Mesodermal cell (in vitro differentiated cells): ENCODE measurements around the gene RAB5A.
"Not testable (repeated sequence)": the region's sequence is repeated elsewhere in the genome, so short reads cannot be mapped to it uniquely, and the experiment has no call there.

Source experiments
- H3K27ac ChIP-seq: 2 replicates; pipeline ENCODE4 v1.7.0; 2013; ENCODE audit warnings: mild to moderate bottlenecking, low read depth, low read length, moderate library complexity; ENCODE audit not compliant: severe bottlenecking
- H3K36me3 ChIP-seq: 2 replicates; pipeline ENCODE4 v1.7.1; 2013; ENCODE audit warnings: mild to moderate bottlenecking, low read length, moderate library complexity; ENCODE audit not compliant: control insufficient read depth, insufficient read depth
- H3K4me1 ChIP-seq: one replicate; pipeline ENCODE4 v1.7.1; 2013; ENCODE audit warnings: mild to moderate bottlenecking, low read length; ENCODE audit not compliant: insufficient read depth, control insufficient read depth, poor library complexity, severe bottlenecking
- H3K4me3 ChIP-seq: 2 replicates; pipeline ENCODE4 v1.7.0; 2013; ENCODE audit warnings: low read length, control low read depth, mild to moderate bottlenecking; ENCODE audit not compliant: insufficient read depth, poor library complexity, severe bottlenecking; ENCODE audit errors: extremely low read depth
- H3K9me3 ChIP-seq: 2 replicates; pipeline ENCODE4 v1.7.1; 2013; ENCODE audit warnings: mild to moderate bottlenecking, low read length, moderate library complexity; ENCODE audit not compliant: control insufficient read depth
- WGBS, 2 experiments: methylation state at CpG; one replicate each; pipeline ENCODE4 v1.1.5; 2013; ENCODE audit warnings: missing lambda C conversion rate in 2 of 2; ENCODE audit not compliant: insufficient coverage in 2 of 2; 5-methylcytosine and 5-hydroxymethylcytosine counted together

The RAB5A gene

GRCh38 chr3:19988904-19989303, 42.0 kb downstream of the RAB5A start:
- H3K9me3 ChIP-seq, H3K4me3 ChIP-seq, H3K4me1 ChIP-seq, H3K27ac ChIP-seq: not testable (repeated sequence)
- 96% methylated on average over 7 to 8 of the region's 8 CpGs for WGBS, 2 experiments
- H3K36me3 ChIP-seq = peaks cover 18% of the 10 kb centered on the region

DNA sequence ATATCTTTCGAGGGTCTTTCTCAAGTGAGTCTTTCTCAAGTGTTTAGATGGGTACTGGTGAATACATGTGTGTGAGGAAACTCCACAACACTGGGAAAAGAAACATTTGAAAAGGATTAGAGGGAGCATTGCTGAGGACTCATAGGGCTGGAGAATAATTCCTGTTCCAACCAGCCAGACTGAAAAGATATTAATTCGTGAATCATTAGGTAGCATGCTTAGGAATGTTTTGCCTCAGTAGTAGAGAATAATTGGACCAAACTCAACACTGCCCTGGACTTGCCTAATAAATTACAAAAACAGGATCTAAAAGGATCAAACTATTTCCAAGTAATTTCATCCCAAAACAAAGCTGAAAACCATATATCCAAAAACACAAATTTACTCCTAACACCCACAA, 47.9 kb downstream of the RAB5A start:
- 89 to 93% methylated on average over 1 of the region's 2 CpGs for WGBS, 2 experiments
- no peaks in the 10 kb centered on the region for H3K36me3 ChIP-seq
- no peak overlapping the region for H3K4me3 ChIP-seq
- no peaks in the 10 kb centered on the region for H3K4me1 ChIP-seq
- H3K27ac ChIP-seq = no peak overlapping the region
- H3K9me3 ChIP-seq = no peaks in the 10 kb centered on the region

DNA sequence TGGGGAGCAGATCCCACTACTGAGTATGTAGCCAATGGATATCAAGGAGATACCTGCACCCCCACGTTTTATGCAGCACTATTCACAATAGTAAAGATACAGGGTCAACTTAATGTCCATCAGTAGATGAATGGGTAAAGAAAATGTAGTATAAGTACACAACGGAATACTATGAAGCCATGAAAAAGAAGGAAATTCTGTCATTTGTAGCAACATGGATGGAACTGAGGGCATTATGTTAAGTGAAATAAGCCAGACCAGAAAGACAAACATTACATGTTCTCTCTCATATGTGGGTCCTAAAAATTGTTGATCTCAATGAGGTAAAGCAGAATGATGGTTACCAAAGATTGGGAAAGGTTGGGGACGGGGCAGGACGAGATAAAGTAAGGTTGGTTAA, 50.6 kb downstream of the RAB5A start:
- H3K4me1 ChIP-seq = no peaks in the 10 kb centered on the region
- no peaks in the 10 kb centered on the region for H3K9me3 ChIP-seq
- no peaks in the 10 kb centered on the region for H3K36me3 ChIP-seq
- 72 to 87% methylated on average over 3 of the region's 4 CpGs for WGBS, 2 experiments
- H3K4me3 ChIP-seq = no peak overlapping the region
- H3K27ac ChIP-seq = no peak overlapping the region

- H3K36me3 ChIP-seq = no peaks in the 10 kb centered on the region
- H3K27ac ChIP-seq = no peak overlapping the region
- H3K4me1 ChIP-seq = no peaks in the 10 kb centered on the region
- 80% methylated on average over 1 of the region's 3 CpGs; no CpG with 5 or more reads in 1 of the 2 experiments for WGBS, 2 experiments
- no peaks in the 10 kb centered on the region for H3K9me3 ChIP-seq
- no peak overlapping the region for H3K4me3 ChIP-seq
Measured at GRCh38 chr3:20001932-20002331, 55.0 kb downstream of the RAB5A start.

- no peak overlapping the region for H3K27ac ChIP-seq
- 87 to 96% methylated on average over 19 of the region's 20 CpGs for WGBS, 2 experiments
- H3K4me1 ChIP-seq = no peaks in the 10 kb centered on the region
- H3K4me3 ChIP-seq = no peak overlapping the region
- H3K9me3 ChIP-seq = no peaks in the 10 kb centered on the region
- no peaks in the 10 kb centered on the region for H3K36me3 ChIP-seq
Measured at GRCh38 chr3:20007960-20008359, 61.1 kb downstream of the RAB5A start.

- Histone ChIP-seq H3K9me3 (no peaks in the 10 kb centered on the region), H3K4me1 (no peaks in the 10 kb centered on the region), H3K36me3 (no peaks in the 10 kb centered on the region), H3K27ac (no peak overlapping the region), H3K4me3 (no peak overlapping the region)
- WGBS, 2 experiments = 100% methylated on average over 1 of the region's 2 CpGs
Measured at GRCh38 chr3:20008646-20009045, 61.7 kb downstream of the RAB5A start.

- Histone ChIP-seq H3K36me3 (no peaks in the 10 kb centered on the region), H3K4me1 (no peaks in the 10 kb centered on the region), H3K4me3 (no peak within 1 kb of the TSS), H3K9me3 (no peaks in the 10 kb centered on the region), H3K27ac (no peak within 1 kb of the TSS)
- 100% methylated on average over 1 of the region's 4 CpGs; no CpG with 5 or more reads in 1 of the 2 experiments for WGBS, 2 experiments
Measured at GRCh38 chr3:20012164-20012563, 65.3 kb downstream of the RAB5A start, which contains the start of gene PP2D1. Gene PP2D1 (minus strand): TSS chr3:20012264. CDS start chr3:20012072, 192 bp downstream.

DNA sequence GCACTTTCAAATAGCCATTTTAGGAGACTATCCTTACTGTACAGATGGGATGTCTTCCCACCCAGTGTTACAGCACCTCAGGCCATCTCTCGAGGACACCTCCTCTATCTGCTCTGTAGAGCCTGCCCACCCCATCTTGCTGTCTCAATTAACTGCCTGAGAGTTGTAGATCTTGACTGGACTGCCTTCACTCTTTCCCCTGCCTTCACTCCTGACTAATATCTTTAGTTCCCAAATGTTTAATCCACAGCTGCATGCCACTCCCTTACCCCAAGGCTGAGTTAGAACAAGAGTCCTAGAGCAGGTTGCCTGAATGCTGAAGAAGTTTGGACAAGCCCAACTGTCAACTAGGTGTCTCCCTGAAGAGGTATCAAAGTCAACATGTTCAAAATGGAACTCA, 66.5 kb downstream of the RAB5A start:
- no peak overlapping the region for H3K27ac ChIP-seq
- no peaks in the 10 kb centered on the region for H3K9me3 ChIP-seq
- H3K4me3 ChIP-seq = no peak overlapping the region
- no peaks in the 10 kb centered on the region for H3K4me1 ChIP-seq
- 100% methylated on average over 1 of the region's 1 CpG for WGBS, 2 experiments
- no peaks in the 10 kb centered on the region for H3K36me3 ChIP-seq

GRCh38 chr3:20015525-20015924, 68.6 kb downstream of the RAB5A start:
- H3K27ac ChIP-seq = no peak overlapping the region
- H3K9me3 ChIP-seq = no peaks in the 10 kb centered on the region
- H3K36me3 ChIP-seq = no peaks in the 10 kb centered on the region
- no peak overlapping the region for H3K4me3 ChIP-seq
- H3K4me1 ChIP-seq = no peaks in the 10 kb centered on the region
- 100% methylated on average over 1 of the region's 1 CpG; no CpG with 5 or more reads in 1 of the 2 experiments for WGBS, 2 experiments

DNA sequence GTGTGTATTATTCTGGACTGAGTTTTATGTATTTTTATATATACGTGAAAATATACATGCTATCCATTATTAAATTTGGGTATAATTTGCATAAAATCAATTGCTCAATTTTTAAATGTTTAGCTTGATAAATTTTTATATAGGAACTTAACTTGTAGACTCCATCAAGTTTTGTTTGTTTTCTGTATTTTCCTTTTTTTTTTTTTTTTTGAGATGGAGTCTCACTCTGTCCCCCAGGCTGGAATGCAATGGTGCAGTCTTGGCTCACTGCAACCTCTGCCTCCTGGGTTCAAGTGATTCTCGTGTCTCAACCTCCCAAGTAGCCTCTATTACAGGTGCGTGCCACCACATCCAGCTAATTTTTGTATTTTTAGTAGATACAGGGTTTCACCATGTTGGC, 69.2 kb downstream of the RAB5A start:
- WGBS, 2 experiments = 100% methylated on average over 1 of the region's 3 CpGs; no CpG with 5 or more reads in 1 of the 2 experiments
- not testable (repeated sequence) for H3K9me3 ChIP-seq, H3K27ac ChIP-seq, H3K36me3 ChIP-seq, H3K4me3 ChIP-seq, H3K4me1 ChIP-seq

- no peaks in the 10 kb centered on the region for H3K4me1 ChIP-seq
- no peaks in the 10 kb centered on the region for H3K9me3 ChIP-seq
- H3K4me3 ChIP-seq = no peak overlapping the region
- H3K36me3 ChIP-seq = no peaks in the 10 kb centered on the region
- peak overlapping the region; percentile 5 for H3K27ac ChIP-seq
- WGBS, 2 experiments = 92 to 100% methylated on average over 1 to 2 of the region's 2 CpGs
Measured at GRCh38 chr3:20022954-20023622, 76.2 kb downstream of the RAB5A start.
